Neuronal stem cell (in vitro differentiated cells): ENCODE data around the gene INO80E.

ENCODE experiments used
- DNase-seq: peaks from one replicate; pipeline ENCODE4 v3.0.0-alpha.2; 2013; ENCODE audit warnings: low spot score
- H2AFZ ChIP-seq: one replicate; pipeline ENCODE4 v1.6.1; 2013; ENCODE audit warnings: mild to moderate bottlenecking, low read length, inconsistent platforms
- H2AK5ac ChIP-seq: 2 replicates; pipeline ENCODE4 v1.6.1; 2013; ENCODE audit warnings: low read depth, mild to moderate bottlenecking, inconsistent platforms, low read length, moderate library complexity, mixed read lengths
- H2BK120ac ChIP-seq: 2 replicates; pipeline ENCODE4 v1.6.1; 2013; ENCODE audit warnings: low read depth, mild to moderate bottlenecking, inconsistent platforms, low read length, moderate library complexity, mixed read lengths
- H2BK12ac ChIP-seq: one replicate; pipeline ENCODE4 v1.6.1; 2013; ENCODE audit warnings: low read length, inconsistent platforms
- H2BK15ac ChIP-seq: 2 replicates; pipeline ENCODE4 v1.6.1; 2013; ENCODE audit warnings: mild to moderate bottlenecking, low read length, inconsistent platforms, mixed read lengths
- H2BK5ac ChIP-seq: one replicate; pipeline ENCODE4 v1.6.1; 2013; ENCODE audit warnings: inconsistent platforms, mild to moderate bottlenecking, low read length, moderate library complexity
- H3K14ac ChIP-seq: one replicate; pipeline ENCODE4 v1.6.1; 2013; ENCODE audit warnings: low read length, inconsistent platforms
- H3K18ac ChIP-seq: 2 replicates; pipeline ENCODE4 v1.6.1; 2013; ENCODE audit warnings: low read length, inconsistent platforms
- H3K23ac ChIP-seq: 2 replicates; pipeline ENCODE4 v1.6.1; 2013; ENCODE audit warnings: low read depth, mild to moderate bottlenecking, mixed read lengths, low read length, inconsistent platforms; ENCODE audit not compliant: poor library complexity
- H3K27ac ChIP-seq: replicated peaks from 3 replicates; pipeline ENCODE4 v1.5.1; 2013; ENCODE audit warnings: low read length, inconsistent platforms
- H3K27me3 ChIP-seq, 3 experiments: 2 replicates each; pipeline ENCODE4 v1.6.1; 2013; ENCODE audit warnings: low read length in 3 of 3, mild to moderate bottlenecking in 2 of 3, inconsistent platforms in 1 of 3, low read depth in 1 of 3, mixed read lengths in 1 of 3, moderate library complexity in 1 of 3; ENCODE audit not compliant: control insufficient read depth in 3 of 3, insufficient read depth in 3 of 3
- H3K36me3 ChIP-seq, 2 donors: replicated peaks in 1 of 2; 2 replicates each; pipeline ENCODE4 v1.6.1; 2013; ENCODE audit warnings: low read length in 2 of 2; ENCODE audit not compliant: control insufficient read depth in 2 of 2, insufficient read depth in 2 of 2
- H3K4ac ChIP-seq: 2 replicates; pipeline ENCODE4 v1.6.1; 2013; ENCODE audit warnings: inconsistent platforms, mild to moderate bottlenecking, low read length, moderate library complexity
- H3K4me1 ChIP-seq, 2 donors: 1 replicate in 1 of 2; 2 replicates in 1 of 2; pipeline ENCODE4 v1.6.1; 2013; ENCODE audit warnings: low read length in 2 of 2, low read depth in 1 of 2; ENCODE audit not compliant: control insufficient read depth in 2 of 2, insufficient read depth in 1 of 2
- H3K4me2 ChIP-seq: one replicate; pipeline ENCODE4 v1.6.1; 2013; ENCODE audit warnings: mild to moderate bottlenecking, low read length, inconsistent platforms; ENCODE audit not compliant: insufficient read depth, poor library complexity, severe bottlenecking
- H3K4me3 ChIP-seq, 2 donors: 2 replicates each; pipeline ENCODE4 v1.5.1; 2013; ENCODE audit warnings: low read length in 2 of 2, mild to moderate bottlenecking in 2 of 2, inconsistent platforms in 1 of 2, moderate library complexity in 1 of 2
- H3K79me1 ChIP-seq: one replicate; pipeline ENCODE4 v1.6.1; 2013; ENCODE audit warnings: low read depth, mild to moderate bottlenecking, inconsistent platforms, low read length, moderate library complexity
- H3K9ac ChIP-seq: one replicate; pipeline ENCODE4 v1.6.1; 2013; ENCODE audit warnings: mild to moderate bottlenecking, low read depth, low read length, inconsistent platforms; ENCODE audit not compliant: poor library complexity
- H3K9me3 ChIP-seq, 2 donors: replicated peaks in 1 of 2; 2 replicates each; pipeline versions ENCODE3 to v1.6.1; 2013; ENCODE audit warnings: low read length in 2 of 2, mild to moderate bottlenecking in 2 of 2, inconsistent platforms in 1 of 2, low read depth in 1 of 2, mixed read lengths in 1 of 2, moderate library complexity in 1 of 2; ENCODE audit not compliant: control insufficient read depth in 2 of 2, insufficient read depth in 1 of 2
- H4K8ac ChIP-seq: one replicate; pipeline ENCODE4 v1.6.1; 2013; ENCODE audit warnings: low read depth, mild to moderate bottlenecking, inconsistent platforms, low read length, moderate library complexity
- H4K91ac ChIP-seq: one replicate; pipeline ENCODE4 v1.6.1; 2013; ENCODE audit warnings: low read length, low read depth, mild to moderate bottlenecking, inconsistent platforms; ENCODE audit not compliant: poor library complexity
- WGBS, 2 donors: extraction: QIAGEN DNeasy Blood & Tissue Kit; methylation state at CpG; one replicate each; pipeline ENCODE4 v1.1.7; 2013; ENCODE audit warnings: missing lambda C conversion rate in 2 of 2, mixed read lengths in 1 of 2; ENCODE audit not compliant: insufficient read length in 2 of 2, insufficient replicate concordance in 1 of 2; ENCODE audit errors: extremely low coverage in 2 of 2; 5-methylcytosine and 5-hydroxymethylcytosine counted together

INO80E gene

GRCh38 chr16:29995324-29995910 is 624 bp upstream of the INO80E start, which contains the start of gene HIRIP3:
Gene HIRIP3 (minus strand): TSS chr16:29995617. CDS start chr16:29995605, 12 bp downstream.
- no peaks in the 10 kb centered on the region for H3K27me3 ChIP-seq
- H2BK15ac ChIP-seq, result no peak within 1 kb of the TSS
- peak within 1 kb of the TSS; percentile 21 for H2BK120ac ChIP-seq
- H2AFZ ChIP-seq, result peak within 1 kb of the TSS; percentile 94
- DNase-seq, result peak; percentile 76
- H3K9me3 ChIP-seq, result no peaks in the 10 kb centered on the region
- no peak within 1 kb of the TSS for H4K91ac ChIP-seq
- H2BK12ac ChIP-seq, result no peak within 1 kb of the TSS
- peak within 1 kb of the TSS; percentile 42 for H3K14ac ChIP-seq
- H2BK5ac ChIP-seq, result peak within 1 kb of the TSS; percentile 45
- H4K8ac ChIP-seq, result peak within 1 kb of the TSS; percentile 20
- H3K36me3 ChIP-seq, result peaks cover 16 to 69% of the 10 kb centered on the region in 2 donors
- peak within 1 kb of the TSS; percentile 59 for H2AK5ac ChIP-seq
- H3K79me1 ChIP-seq, result peaks cover 5% of the 10 kb centered on the region
- peak within 1 kb of the TSS; percentile 94 for H3K18ac ChIP-seq
- H3K4ac ChIP-seq, result no peak within 1 kb of the TSS
- H3K9ac ChIP-seq, result peak within 1 kb of the TSS; percentile 94
- peak within 1 kb of the TSS; percentile 89 for H3K4me2 ChIP-seq
- WGBS, 2 donors, result no CpG with 5 or more reads among the region's 53 CpGs
- peak within 1 kb of the TSS; percentile 54 for H3K27ac ChIP-seq
- peak within 1 kb of the TSS; percentile 78 to 89 for H3K4me3 ChIP-seq
- peaks cover 8 to 10% of the 10 kb centered on the region in 2 donors for H3K4me1 ChIP-seq
- peak within 1 kb of the TSS; percentile 90 for H3K23ac ChIP-seq

DNA sequence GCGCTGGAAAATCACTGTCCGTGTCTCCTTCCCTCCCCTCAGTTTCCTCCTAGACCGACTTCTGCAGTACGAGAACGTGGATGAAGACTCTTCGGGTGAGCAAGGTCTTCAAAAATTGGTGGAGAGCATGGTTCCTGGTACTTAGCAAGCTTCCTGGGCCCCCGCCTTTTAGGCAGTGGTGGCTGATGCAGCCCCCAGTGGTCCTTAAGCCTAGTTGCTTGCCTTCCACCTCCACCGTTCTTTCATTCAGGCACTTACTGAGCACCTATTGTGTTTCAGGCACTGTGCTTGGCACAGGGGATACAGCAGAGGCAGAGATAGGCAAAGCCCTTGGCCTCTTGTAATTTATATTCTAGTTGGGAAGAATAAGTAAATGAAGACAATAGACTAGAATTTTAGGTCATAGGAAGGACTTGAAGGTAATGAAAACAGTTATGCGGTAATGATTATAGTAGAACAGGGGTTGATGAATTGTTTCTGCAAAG is 767 bp downstream of the INO80E start:
- H3K36me3 ChIP-seq, result peaks cover 16 to 69% of the 10 kb centered on the region in 2 donors
- no peaks in the 10 kb centered on the region for H3K27me3 ChIP-seq
- no peak overlapping the region for H2BK5ac ChIP-seq
- peak overlapping the region; percentile 78 to 86 for H3K4me3 ChIP-seq
- no CpG with 5 or more reads among the region's 9 CpGs for WGBS, 2 donors
- no peak overlapping the region for H2AK5ac ChIP-seq
- peak overlapping the region; percentile 63 for H3K4me2 ChIP-seq
- no peak overlapping the region for H4K91ac ChIP-seq
- H2BK120ac ChIP-seq, result no peak overlapping the region
- no peak for DNase-seq
- no peaks in the 10 kb centered on the region for H3K9me3 ChIP-seq
- H3K14ac ChIP-seq, result no peak overlapping the region
- H2AFZ ChIP-seq, result peak overlapping the region; percentile 94
- peak overlapping the region; percentile 85 for H3K9ac ChIP-seq
- no peak overlapping the region for H3K18ac ChIP-seq
- peaks cover 8 to 10% of the 10 kb centered on the region in 2 donors for H3K4me1 ChIP-seq
- H4K8ac ChIP-seq, result peak overlapping the region; percentile 20
- peaks cover 5% of the 10 kb centered on the region for H3K79me1 ChIP-seq
- H3K27ac ChIP-seq, result no peak overlapping the region
- no peak overlapping the region for H3K4ac ChIP-seq
- H3K23ac ChIP-seq, result no peak overlapping the region
- no peak overlapping the region for H2BK15ac ChIP-seq
- no peak overlapping the region for H2BK12ac ChIP-seq

DNA sequence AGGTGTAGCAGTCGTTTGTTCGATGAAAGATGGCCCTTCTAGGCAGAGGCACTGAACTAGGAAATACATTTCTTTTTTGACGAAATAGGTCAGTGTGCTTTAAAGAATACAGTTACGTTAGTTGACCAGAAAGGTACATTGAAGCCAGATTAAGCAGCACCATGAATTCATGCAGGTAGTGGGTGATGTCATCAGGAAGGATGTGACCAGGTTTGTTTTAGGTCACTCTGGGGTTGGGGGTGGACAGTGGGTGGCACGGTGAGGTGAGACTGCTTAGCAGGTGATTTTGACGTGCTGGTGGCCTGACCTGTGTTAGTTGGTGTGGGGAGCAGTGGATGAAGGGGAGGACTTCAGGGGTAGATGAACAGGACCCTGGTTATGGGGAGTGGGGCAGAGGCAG is 3.6 kb downstream of the INO80E start:
- no peak overlapping the region for H3K27ac ChIP-seq
- H3K27me3 ChIP-seq, result no peaks in the 10 kb centered on the region
- no peak overlapping the region for H3K4ac ChIP-seq
- H3K4me3 ChIP-seq, result no peak overlapping the region
- H3K36me3 ChIP-seq, result peaks cover 12 to 60% of the 10 kb centered on the region in 2 donors
- no peak overlapping the region for H3K9ac ChIP-seq
- H2AFZ ChIP-seq, result no peak overlapping the region
- H3K18ac ChIP-seq, result no peak overlapping the region
- no peak overlapping the region for H2BK12ac ChIP-seq
- DNase-seq, result no peak
- H2BK15ac ChIP-seq, result no peak overlapping the region
- no peak overlapping the region for H2BK5ac ChIP-seq
- no peak overlapping the region for H2AK5ac ChIP-seq
- no CpG with 5 or more reads among the region's 6 CpGs for WGBS, 2 donors
- peaks cover 9% of the 10 kb centered on the region for H3K79me1 ChIP-seq
- H3K23ac ChIP-seq, result no peak overlapping the region
- H3K4me1 ChIP-seq, result peaks cover 6 to 8% of the 10 kb centered on the region in 2 donors
- no peak overlapping the region for H3K4me2 ChIP-seq
- H4K8ac ChIP-seq, result no peak overlapping the region
- no peak overlapping the region for H3K14ac ChIP-seq
- no peak overlapping the region for H2BK120ac ChIP-seq
- no peak overlapping the region for H4K91ac ChIP-seq
- H3K9me3 ChIP-seq, result no peaks in the 10 kb centered on the region

GRCh38 chr16:30000735-30001631 is 4.9 kb downstream of the INO80E start:
- no peak overlapping the region for H2BK15ac ChIP-seq
- H2AFZ ChIP-seq, result no peak overlapping the region
- H3K4me2 ChIP-seq, result no peak overlapping the region
- no peaks in the 10 kb centered on the region for H3K27me3 ChIP-seq
- H3K18ac ChIP-seq, result no peak overlapping the region
- no CpG with 5 or more reads among the region's 33 CpGs for WGBS, 2 donors
- H2BK120ac ChIP-seq, result no peak overlapping the region
- peaks cover 9% of the 10 kb centered on the region for H3K79me1 ChIP-seq
- no peak for DNase-seq
- no peak overlapping the region for H3K4ac ChIP-seq
- H3K36me3 ChIP-seq, result peaks cover 14 to 65% of the 10 kb centered on the region in 2 donors
- no peak overlapping the region for H3K27ac ChIP-seq
- peak overlapping the region; percentile 5 for H2BK5ac ChIP-seq
- peak overlapping the region; percentile 24 for H2AK5ac ChIP-seq
- no peak overlapping the region for H4K8ac ChIP-seq
- H3K4me3 ChIP-seq, result no peak overlapping the region
- H3K4me1 ChIP-seq, result peaks cover 0 to 4% of the 10 kb centered on the region in 2 donors
- H4K91ac ChIP-seq, result no peak overlapping the region
- H3K9ac ChIP-seq, result no peak overlapping the region
- H3K9me3 ChIP-seq, result no peaks in the 10 kb centered on the region
- no peak overlapping the region for H2BK12ac ChIP-seq
- peak overlapping the region; percentile 53 for H3K23ac ChIP-seq
- H3K14ac ChIP-seq, result no peak overlapping the region
